ENCODE measurements around the gene OR2Z1.

DNA sequence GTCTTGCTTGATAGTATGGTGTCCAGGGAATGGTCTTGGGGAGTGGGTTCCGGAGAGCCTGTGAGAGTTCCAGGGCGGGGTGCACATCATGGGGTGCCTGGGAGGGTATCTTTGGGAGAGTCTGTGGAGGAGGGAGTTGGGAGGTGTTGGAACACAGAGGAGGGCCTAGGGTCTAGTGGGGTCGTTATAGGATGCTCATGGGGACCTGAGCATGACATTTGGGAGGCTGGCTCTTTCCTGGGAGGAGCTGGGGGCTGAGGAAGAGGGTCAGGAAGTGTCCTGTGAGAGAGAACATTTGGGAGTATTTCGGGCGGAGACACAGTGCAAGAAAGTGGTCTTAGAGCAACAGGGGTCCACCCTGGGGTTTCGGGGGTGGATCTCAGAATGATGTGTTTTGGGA lies 25.5 kb upstream of the OR2Z1 start:
- TF ChIP-seq, protein P1, sequence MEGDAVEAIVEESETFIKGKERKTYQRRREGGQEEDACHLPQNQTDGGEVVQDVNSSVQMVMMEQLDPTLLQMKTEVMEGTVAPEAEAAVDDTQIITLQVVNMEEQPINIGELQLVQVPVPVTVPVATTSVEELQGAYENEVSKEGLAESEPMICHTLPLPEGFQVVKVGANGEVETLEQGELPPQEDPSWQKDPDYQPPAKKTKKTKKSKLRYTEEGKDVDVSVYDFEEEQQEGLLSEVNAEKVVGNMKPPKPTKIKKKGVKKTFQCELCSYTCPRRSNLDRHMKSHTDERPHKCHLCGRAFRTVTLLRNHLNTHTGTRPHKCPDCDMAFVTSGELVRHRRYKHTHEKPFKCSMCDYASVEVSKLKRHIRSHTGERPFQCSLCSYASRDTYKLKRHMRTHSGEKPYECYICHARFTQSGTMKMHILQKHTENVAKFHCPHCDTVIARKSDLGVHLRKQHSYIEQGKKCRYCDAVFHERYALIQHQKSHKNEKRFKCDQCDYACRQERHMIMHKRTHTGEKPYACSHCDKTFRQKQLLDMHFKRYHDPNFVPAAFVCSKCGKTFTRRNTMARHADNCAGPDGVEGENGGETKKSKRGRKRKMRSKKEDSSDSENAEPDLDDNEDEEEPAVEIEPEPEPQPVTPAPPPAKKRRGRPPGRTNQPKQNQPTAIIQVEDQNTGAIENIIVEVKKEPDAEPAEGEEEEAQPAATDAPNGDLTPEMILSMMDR (IDR thresholded peaks at IDR 0.05; ENCODE audit: borderline replicate concordance, extremely low read depth, low read length, poor library complexity, severe bottlenecking), result no peak
- no peak for TF ChIP-seq EZH2 (IDR thresholded peaks at IDR 0.05; ENCODE audit: borderline replicate concordance, low read depth, low read length, severe bottlenecking)
